Naive thymus-derived CD4-positive, alpha-beta T cell (primary cell): ENCODE data around the gene FOXC2. TPM values are rescaled to one million over a fixed set of nuclear protein-coding genes. Genes with fewer than 3 reads are reported as not detected.

Experiments
- ATAC-seq: fragments of 150-1000 bp; cut with Tn5 transposase; 2 replicates; pipeline ENCODE4 v1.10.0; 2021; ENCODE audit warnings: mild to moderate bottlenecking, moderate library complexity
- CTCF ChIA-PET: fragments of 350-600 bp; sonication (Branson Sonifier 250); formaldehyde crosslinking; loops from one replicate; lab custom pipeline; 2021; ENCODE audit warnings: antibody characterized with exemption; lab: Charles Lee
- POLR2A ChIA-PET: fragments of 350-600 bp; sonication (Branson Sonifier 250); formaldehyde crosslinking; loops from one replicate; lab custom pipeline; 2021; ENCODE audit warnings: antibody characterized with exemption, inconsistent platforms; lab: Charles Lee
- DNase-seq, 9 donors: peaks; one replicate each; pipeline versions ENCODE4 v3.0.0 to v3.0.0-alpha.2; 2020 to 2022; ENCODE audit warnings: mixed read lengths in 1 of 9
- H3K27ac ChIP-seq: one replicate; pipeline ENCODE4 v1.7.0; 2013; ENCODE audit warnings: mild to moderate bottlenecking, low read depth, low read length, moderate library complexity
- H3K27me3 ChIP-seq, 2 donors: one replicate each; pipeline ENCODE4 v1.7.0; 2013; ENCODE audit warnings: low read length in 2 of 2, mild to moderate bottlenecking in 2 of 2, moderate library complexity in 2 of 2; ENCODE audit not compliant: control insufficient read depth in 2 of 2, insufficient read depth in 2 of 2
- H3K36me3 ChIP-seq, 3 experiments: 1 replicate in 2 of 3; 2 replicates in 1 of 3; pipeline ENCODE4 v1.7.0; 2013; ENCODE audit warnings: low read length in 3 of 3, mild to moderate bottlenecking in 3 of 3, moderate library complexity in 1 of 3; ENCODE audit not compliant: insufficient read depth in 3 of 3, control insufficient read depth in 2 of 3
- H3K4me1 ChIP-seq, 2 donors: one replicate each; pipeline ENCODE4 v1.7.0; 2013; ENCODE audit warnings: low read length in 2 of 2, mild to moderate bottlenecking in 2 of 2, moderate library complexity in 1 of 2; ENCODE audit not compliant: control insufficient read depth in 2 of 2, insufficient read depth in 2 of 2
- H3K4me3 ChIP-seq: 2 replicates; pipeline ENCODE4 v1.7.0; 2013; ENCODE audit warnings: mild to moderate bottlenecking, low read length
- H3K9me3 ChIP-seq, 3 experiments: 1 replicate in 2 of 3; 2 replicates in 1 of 3; pipeline ENCODE4 v1.7.0; 2013; ENCODE audit warnings: low read length in 3 of 3; ENCODE audit not compliant: control insufficient read depth in 2 of 3
- H3K27ac Mint-ChIP-seq, 9 donors: one replicate each; pipeline ENCODE4 v1.8.0; 2020 to 2022; ENCODE audit warnings: mixed read lengths in 9 of 9, mild to moderate bottlenecking in 8 of 9, moderate library complexity in 5 of 9, inconsistent platforms in 2 of 9
- H3K27me3 Mint-ChIP-seq, 5 donors: one replicate each; pipeline ENCODE4 v1.8.0; 2021 to 2022; ENCODE audit warnings: mixed read lengths in 5 of 5, mild to moderate bottlenecking in 1 of 5
- H3K36me3 Mint-ChIP-seq, 5 donors: one replicate each; pipeline ENCODE4 v1.8.0; 2020 to 2022; ENCODE audit warnings: mixed read lengths in 5 of 5, mild to moderate bottlenecking in 3 of 5, inconsistent platforms in 1 of 5
- H3K4me1 Mint-ChIP-seq, 7 donors: one replicate each; pipeline ENCODE4 v1.8.0; 2020 to 2022; ENCODE audit warnings: mixed read lengths in 7 of 7, mild to moderate bottlenecking in 3 of 7, inconsistent platforms in 1 of 7
- H3K4me3 Mint-ChIP-seq, 10 donors: one replicate each; pipeline ENCODE4 v1.8.0; 2020 to 2022; ENCODE audit warnings: mild to moderate bottlenecking in 10 of 10, mixed read lengths in 10 of 10, moderate library complexity in 6 of 10, inconsistent platforms in 2 of 10
- H3K9me3 Mint-ChIP-seq, 11 donors: one replicate each; pipeline ENCODE4 v1.8.0; 2020 to 2022; ENCODE audit warnings: mixed read lengths in 11 of 11, mild to moderate bottlenecking in 4 of 11, inconsistent platforms in 1 of 11, moderate library complexity in 1 of 11
- intact Hi-C, 2 donors: fragments of 100-400 bp; cut with micrococcal nuclease; formaldehyde crosslinking; loops; one replicate each; pipeline ENCODE4 v1.15.1; 2023
- polyA plus RNA-seq, 2 donors: library from polyadenylated mRNA; unstranded; fragments of 300-500 nt; fragmentation: Illumina TruSeq; gene quantifications; one replicate each; pipeline ENCODE4 v1.2.3, GENCODE V29; 2021
- total RNA-seq, 6 experiments: library from RNA in 5 of 6; stranded (reverse) in 5 of 6; gene quantifications; 1 replicate in 5 of 6; 2 replicates in 1 of 6; pipeline ENCODE4 v1.2.3 and lab custom pipeline; 2021 to 2026

The FOXC2 gene
- total and polyA plus RNA-seq, 7 experiments from 2014 or later: not detected

- Histone ChIP-seq H3K36me3 (peaks cover 0 to 2% (median 0%) of the 10 kb centered on the region in 3 experiments), H3K27ac (no peak overlapping the region), H3K4me3 (no peak overlapping the region), H3K27me3 (peaks cover 0 to under 1% of the 10 kb centered on the region in 2 donors), H3K9me3 (no peaks in the 10 kb centered on the region), H3K4me1 (no peaks in the 10 kb centered on the region)
- Mint-ChIP-seq H3K27me3 (peaks cover 0 to 8% (median 4%) of the 10 kb centered on the region in 5 donors), H3K9me3 (peaks cover 0 to 11% (median 6%) of the 10 kb centered on the region in 11 donors), H3K27ac (peak overlapping the region in 1 of 9 donors; percentile 5), H3K4me1 (no peaks in the 10 kb centered on the region), H3K36me3 (peaks cover 0 to 22% (median 4%) of the 10 kb centered on the region in 5 donors), H3K4me3 (no peak overlapping the region)
- CTCF ChIA-PET: no interaction called here
- DNase-seq: no peak
- intact Hi-C loops: no loop called here
- POLR2A ChIA-PET: no interaction called here
- no peak for ATAC-seq
These were observed 40.9 kb upstream of the FOXC2 start for GRCh38 chr16:86525696-86526095.

GRCh38 chr16:86527366-86527765 is 39.3 kb upstream of the FOXC2 start:
- CTCF ChIA-PET: no interaction called here

GRCh38 chr16:86528061-86528929 is 38.3 kb upstream of the FOXC2 start:
- intact Hi-C loops: no loop called here
- H3K4me1 ChIP-seq: no peaks in the 10 kb centered on the region
- Mint-ChIP-seq H3K27ac (no peak overlapping the region), H3K36me3 (peaks cover 0 to 28% (median 4%) of the 10 kb centered on the region in 5 donors), H3K4me3 (no peak overlapping the region), H3K27me3 (no peaks in the 10 kb centered on the region), H3K9me3 (peaks cover 0 to 11% (median 3%) of the 10 kb centered on the region in 11 donors), H3K4me1 (no peaks in the 10 kb centered on the region)
- no peaks in the 10 kb centered on the region for H3K27me3 ChIP-seq
- H3K36me3 ChIP-seq: peaks cover 0 to 23% (median 5%) of the 10 kb centered on the region in 3 experiments
- no peak for ATAC-seq
- ChIA-PET CTCF (no interaction called here), POLR2A (no interaction called here)
- no peak overlapping the region for H3K27ac ChIP-seq
- H3K9me3 ChIP-seq: no peaks in the 10 kb centered on the region
- H3K4me3 ChIP-seq: no peak overlapping the region
- DNase-seq: no peak

More at GRCh38 chr16:86527366-86527765, 39.3 kb upstream of the FOXC2 start:
- ATAC-seq: no peak
- H3K4me3 Mint-ChIP-seq: no peak overlapping the region
- peaks cover 0 to 11% (median 6%) of the 10 kb centered on the region in 11 donors for H3K9me3 Mint-ChIP-seq
- H3K27ac Mint-ChIP-seq: no peak overlapping the region
- intact Hi-C loops: no loop called here
- POLR2A ChIA-PET: no interaction called here
- peaks cover 0 to 24% (median 4%) of the 10 kb centered on the region in 5 donors for H3K36me3 Mint-ChIP-seq
- no peaks in the 10 kb centered on the region for H3K4me1 Mint-ChIP-seq
- peaks cover 0 to 18% (median 0%) of the 10 kb centered on the region in 3 experiments for H3K36me3 ChIP-seq
- no peak overlapping the region for H3K27ac ChIP-seq
- H3K4me3 ChIP-seq: no peak overlapping the region
- H3K4me1 ChIP-seq: no peaks in the 10 kb centered on the region
- H3K27me3 Mint-ChIP-seq: no peaks in the 10 kb centered on the region
- no peaks in the 10 kb centered on the region for H3K27me3 ChIP-seq
- no peaks in the 10 kb centered on the region for H3K9me3 ChIP-seq
- no peak for DNase-seq

- no peaks in the 10 kb centered on the region for H3K4me1 Mint-ChIP-seq
These were observed 37.5 kb upstream of the FOXC2 start for GRCh38 chr16:86529160-86529559.

GRCh38 chr16:86530251-86531190 is 36.1 kb upstream of the FOXC2 start:
- intact Hi-C loops: no loop called here
- CTCF ChIA-PET: no interaction called here
- Histone ChIP-seq H3K27ac (no peak overlapping the region), H3K4me3 (no peak overlapping the region), H3K4me1 (no peaks in the 10 kb centered on the region), H3K27me3 (no peaks in the 10 kb centered on the region), H3K9me3 (no peaks in the 10 kb centered on the region), H3K36me3 (peaks cover 0 to 32% (median 5%) of the 10 kb centered on the region in 3 experiments)
- no peak for DNase-seq
- Mint-ChIP-seq H3K4me3 (no peak overlapping the region), H3K9me3 (peaks cover 0 to 10% (median 3%) of the 10 kb centered on the region in 11 donors), H3K27ac (no peak overlapping the region), H3K27me3 (no peaks in the 10 kb centered on the region), H3K36me3 (peaks cover 0 to 33% (median 6%) of the 10 kb centered on the region in 5 donors), H3K4me1 (no peaks in the 10 kb centered on the region)
- POLR2A ChIA-PET: no interaction called here
- no peak for ATAC-seq

More at GRCh38 chr16:86529160-86529559, 37.5 kb upstream of the FOXC2 start:
- Histone ChIP-seq H3K4me3 (no peak overlapping the region), H3K27ac (no peak overlapping the region), H3K27me3 (no peaks in the 10 kb centered on the region), H3K9me3 (no peaks in the 10 kb centered on the region), H3K4me1 (no peaks in the 10 kb centered on the region), H3K36me3 (peaks cover 0 to 31% (median 5%) of the 10 kb centered on the region in 3 experiments)
- Mint-ChIP-seq H3K27ac (no peak overlapping the region), H3K4me3 (no peak overlapping the region), H3K9me3 (peaks cover 0 to 11% (median 3%) of the 10 kb centered on the region in 11 donors), H3K27me3 (no peaks in the 10 kb centered on the region), H3K36me3 (peaks cover 0 to 28% (median 6%) of the 10 kb centered on the region in 5 donors)
- no peak for DNase-seq
- POLR2A ChIA-PET: no interaction called here
- CTCF ChIA-PET: interaction anchor here (0.7 kb wide), 1 partner anchor 187 kb away, joined by 3 read pairs; no protein-coding TSS in a partner anchor
- intact Hi-C loops: no loop called here
- ATAC-seq: no peak

- peaks cover 0 to 32% (median 5%) of the 10 kb centered on the region in 3 experiments for H3K36me3 ChIP-seq
- Mint-ChIP-seq H3K4me3 (no peak overlapping the region), H3K9me3 (peaks cover 0 to 10% (median 3%) of the 10 kb centered on the region in 11 donors), H3K27me3 (no peaks in the 10 kb centered on the region), H3K27ac (no peak overlapping the region), H3K36me3 (peaks cover 0 to 35% (median 8%) of the 10 kb centered on the region in 5 donors), H3K4me1 (no peaks in the 10 kb centered on the region)
- H3K9me3 ChIP-seq: no peaks in the 10 kb centered on the region
- DNase-seq (no peak), ATAC-seq (no peak)
- no peaks in the 10 kb centered on the region for H3K4me1 ChIP-seq
- no peak overlapping the region for H3K27ac ChIP-seq
- intact Hi-C loops: no loop called here
- no peak overlapping the region for H3K4me3 ChIP-seq
- H3K27me3 ChIP-seq: no peaks in the 10 kb centered on the region
- CTCF ChIA-PET: no interaction called here
- POLR2A ChIA-PET: no interaction called here
These were observed 35.5 kb upstream of the FOXC2 start for GRCh38 chr16:86531191-86531545.
